DMS114 treated with DMSO at 0.1 percent for 48 hours (cell line): ENCODE results near the gene HADHA.

Experiments used
- DNase-seq: peaks from one replicate; lab custom pipeline; 2025; ENCODE audit not compliant: unreplicated experiment; lab: John Stamatoyannopoulos, UW

HADHA gene

GRCh38 chr2:26144953-26145680 is 99.3 kb downstream of the HADHA start:
- DNase-seq = peak; percentile 72

GRCh38 chr2:26144031-26144430 is 100.4 kb downstream of the HADHA start:
- no peak for DNase-seq

GRCh38 chr2:26141145-26141769 is 103.2 kb downstream of the HADHA start:
- no peak for DNase-seq
